IMR-90 (cell line): ENCODE measurements around the gene VPS41. TPM values are rescaled to one million over a fixed set of nuclear protein-coding genes. Genes with fewer than 3 reads are reported as not detected.

Experiments used
- ATAC-seq: fragments of 200-7000 bp; cut with Tn5 transposase; 2 replicates; pipeline ENCODE4 v1.9.1; 2020; ENCODE audit warnings: low read depth, mild to moderate bottlenecking, moderate library complexity
- BruUV-seq: library from RNA; stranded (reverse); fragments of 400-500 nt; replicated peaks from 2 replicates; lab custom pipeline; 2021; lab: Mats Ljungman, UMichigan
- CTCF ChIA-PET: fragments of 300-600 bp; formaldehyde crosslinking; extraction: SDS; loops from one replicate; lab custom pipeline; 2021; ENCODE audit warnings: antibody characterized with exemption; lab: Yijun Ruan, JAX
- POLR2A ChIA-PET: fragments of 300-600 bp; sonication (Branson Sonifier 250); formaldehyde crosslinking; loops from one replicate; lab custom pipeline; 2022; ENCODE audit warnings: antibody characterized with exemption; ENCODE audit not compliant: unreplicated experiment; lab: Charles Lee
- DNase-seq: peaks from one replicate; pipeline ENCODE4 v3.0.0; 2013
- H2AFZ ChIP-seq: replicated peaks from 2 replicates; pipeline ENCODE3; 2013; ENCODE audit warnings: low read length, mild to moderate bottlenecking; ENCODE audit not compliant: poor library complexity
- H2AK5ac ChIP-seq: 2 replicates; pipeline ENCODE4 v1.6.1; 2013; ENCODE audit warnings: low read depth, low read length, inconsistent platforms
- H2AK9ac ChIP-seq: replicated peaks from 2 replicates; pipeline ENCODE3; 2013; ENCODE audit warnings: mild to moderate bottlenecking, low read depth, low read length, moderate library complexity; ENCODE audit not compliant: poor library complexity
- H2BK120ac ChIP-seq: 2 replicates; pipeline ENCODE4 v1.6.1; 2013; ENCODE audit warnings: low read depth, low read length, inconsistent platforms
- H2BK15ac ChIP-seq: 3 replicates; pipeline ENCODE4 v1.6.1; 2013; ENCODE audit warnings: low read depth, low read length, inconsistent platforms
- H2BK20ac ChIP-seq: 2 replicates; pipeline ENCODE4 v1.6.1; 2013; ENCODE audit warnings: low read depth, mild to moderate bottlenecking, inconsistent platforms, low read length, moderate library complexity
- H2BK5ac ChIP-seq: 2 replicates; pipeline ENCODE4 v1.6.1; 2013; ENCODE audit warnings: mild to moderate bottlenecking, low read depth, low read length, inconsistent platforms; ENCODE audit not compliant: poor library complexity, severe bottlenecking
- H3K14ac ChIP-seq: replicated peaks from 2 replicates; pipeline ENCODE4 v1.6.1; 2013; ENCODE audit warnings: low read depth, low read length, inconsistent platforms
- H3K18ac ChIP-seq: 2 replicates; pipeline ENCODE4 v1.6.1; 2013; ENCODE audit warnings: low read depth, low read length, control low read depth
- H3K23ac ChIP-seq: 2 replicates; pipeline ENCODE4 v1.6.1; 2013; ENCODE audit warnings: low read depth, low read length, inconsistent platforms
- H3K27ac ChIP-seq: 2 replicates; pipeline ENCODE4 v1.5.1; 2013; ENCODE audit warnings: mild to moderate bottlenecking, control low read depth, low read length; ENCODE audit not compliant: insufficient read depth
- H3K27me3 ChIP-seq: 2 replicates; pipeline ENCODE4 v1.6.1; 2013; ENCODE audit warnings: low read length; ENCODE audit not compliant: control insufficient read depth, insufficient read depth
- H3K36me3 ChIP-seq: 2 replicates; pipeline ENCODE4 v1.6.1; 2013; ENCODE audit warnings: low read length, mixed read lengths; ENCODE audit not compliant: control insufficient read depth, insufficient read depth
- H3K4ac ChIP-seq: 2 replicates; pipeline ENCODE4 v1.6.1; 2013; ENCODE audit warnings: low read depth, low read length, inconsistent platforms
- H3K4me1 ChIP-seq: 2 replicates; pipeline ENCODE4 v1.6.1; 2013; ENCODE audit warnings: low read length, mixed read lengths; ENCODE audit not compliant: control insufficient read depth, insufficient read depth
- H3K4me2 ChIP-seq: 2 replicates; pipeline ENCODE4 v1.6.1; 2013; ENCODE audit warnings: low read depth, mild to moderate bottlenecking, control low read depth, low read length, moderate library complexity
- H3K4me3 ChIP-seq: 2 replicates; pipeline ENCODE4 v1.5.1; 2013; ENCODE audit warnings: low read depth, mild to moderate bottlenecking, control low read depth, low read length, moderate library complexity; ENCODE audit not compliant: insufficient read depth
- H3K56ac ChIP-seq: 2 replicates; pipeline ENCODE4 v1.6.1; 2013; ENCODE audit warnings: low read length, inconsistent platforms; ENCODE audit not compliant: insufficient read depth; ENCODE audit errors: extremely low read depth
- H3K79me1 ChIP-seq, 2 experiments: 2 replicates each; pipeline ENCODE4 v1.6.1; 2013; ENCODE audit warnings: low read length in 2 of 2, inconsistent platforms in 1 of 2, low read depth in 1 of 2
- H3K9ac ChIP-seq: 2 replicates; pipeline ENCODE4 v1.6.1; 2013; ENCODE audit warnings: low read depth, low read length, control low read depth
- H3K9me1 ChIP-seq: 2 replicates; pipeline ENCODE4 v1.6.1; 2013; ENCODE audit warnings: low read length, inconsistent platforms; ENCODE audit not compliant: insufficient read depth
- H3K9me3 ChIP-seq: 2 replicates; pipeline ENCODE4 v1.6.1; 2013; ENCODE audit warnings: low read length; ENCODE audit not compliant: control insufficient read depth, insufficient read depth
- H4K20me1 ChIP-seq: 2 replicates; pipeline ENCODE4 v1.6.1; 2013; ENCODE audit warnings: low read length, inconsistent platforms; ENCODE audit not compliant: insufficient read depth
- H4K5ac ChIP-seq: 2 replicates; pipeline ENCODE4 v1.6.1; 2013; ENCODE audit warnings: mild to moderate bottlenecking, low read depth, low read length, control low read depth
- H4K8ac ChIP-seq, 2 experiments: 2 replicates each; pipeline ENCODE4 v1.6.1; 2013; ENCODE audit warnings: low read depth in 2 of 2, low read length in 2 of 2, control low read depth in 1 of 2, inconsistent platforms in 1 of 2
- H4K91ac ChIP-seq: 2 replicates; pipeline ENCODE4 v1.6.1; 2013; ENCODE audit warnings: low read depth, low read length, inconsistent platforms; ENCODE audit not compliant: insufficient read depth
- CEBPB ChIP-seq: IDR thresholded peaks from 2 replicates; pipeline ENCODE4 v1.6.1; 2012; ENCODE audit warnings: low read depth, low read length, improper control_type of control experiment
- CHD1 ChIP-seq: IDR thresholded peaks from 2 replicates; pipeline ENCODE4 v1.6.1; 2012; ENCODE audit warnings: low read depth, low read length, improper control_type of control experiment
- ELK1 ChIP-seq: fragments of 150-350 bp; IDR thresholded peaks from 2 replicates; pipeline ENCODE4 v1.6.1; 2016; ENCODE audit warnings: low read depth, mild to moderate bottlenecking, low read length, moderate library complexity, borderline replicate concordance
- FOS ChIP-seq: fragments of 150-350 bp; IDR thresholded peaks from 2 replicates; pipeline ENCODE4 v1.6.1; 2016; ENCODE audit warnings: low read depth, low read length
- NFE2L2 ChIP-seq: fragments of 150-350 bp; IDR thresholded peaks from 2 replicates; pipeline ENCODE4 v1.6.1; 2016; ENCODE audit warnings: low read depth, mild to moderate bottlenecking, low read length
- POLR2A ChIP-seq: IDR thresholded peaks from 2 replicates; pipeline ENCODE4 v1.6.1; 2012; ENCODE audit warnings: mild to moderate bottlenecking, low read depth, low read length
- RCOR1 ChIP-seq: IDR thresholded peaks from 2 replicates; pipeline ENCODE4 v1.6.1; 2012; ENCODE audit warnings: mild to moderate bottlenecking, low read length, improper control_type of control experiment; ENCODE audit not compliant: insufficient replicate concordance
- RFX5 ChIP-seq: IDR thresholded peaks from 2 replicates; pipeline ENCODE4 v1.8.0; 2012; ENCODE audit warnings: low read depth, mild to moderate bottlenecking, low read length, moderate library complexity
- USF2 ChIP-seq: fragments of 150-350 bp; IDR thresholded peaks from 2 replicates; pipeline ENCODE4 v1.6.1; 2017; ENCODE audit warnings: mild to moderate bottlenecking, antibody characterized with exemption, low read length, low read depth
- WGBS, 2 experiments: methylation state at CpG; one replicate each; pipeline versions ENCODE4 v1.1.5 to v1.1.7; 2013; ENCODE audit warnings: missing lambda C conversion rate in 2 of 2; ENCODE audit not compliant: insufficient read length in 1 of 2; ENCODE audit errors: extremely low coverage in 2 of 2; 5-methylcytosine and 5-hydroxymethylcytosine counted together
- dilution Hi-C: fragments of 300-500 bp; cut with HindIII; formaldehyde crosslinking; loops from one replicate; pipeline ENCODE4 v1.14.3; 2018; ENCODE audit warnings: low sequenced_read_pairs; ENCODE audit not compliant: unreplicated experiment
- in situ Hi-C: fragments of 300-500 bp; cut with MboI; formaldehyde crosslinking; loops from 3 replicates; pipeline ENCODE4 v1.14.3; 2019; ENCODE audit warnings: low sequenced_read_pairs, inconsistent platforms, mixed read lengths
- intact Hi-C: fragments of 100-400 bp; cut with micrococcal nuclease; formaldehyde crosslinking; loops from 2 replicates; pipeline ENCODE4 v1.10.0; 2022
- polyA plus RNA-seq, 3 experiments: library from polyadenylated mRNA; depleted of rRNA; stranded (reverse); fragments of >200 nt; gene quantifications; 2 replicates each; pipeline ENCODE4 v1.2.3, GENCODE V29; 2012; ENCODE audit warnings: low replicate concordance in 1 of 3
- total RNA-seq: library from RNA; depleted of rRNA; stranded (reverse); fragments of >200 nt; gene quantifications from 2 replicates; pipeline ENCODE4 v1.2.3, GENCODE V29; 2012

Gene VPS41
- total and polyA plus RNA-seq, 2 of the 4 experiments (the other 2 are of a cell fraction), result 16.0 to 28.0 TPM

- Histone ChIP-seq H4K91ac (no peak overlapping the region), H3K9ac (no peak overlapping the region), H3K23ac (no peak overlapping the region), H2BK120ac (no peak overlapping the region), H4K5ac (no peak overlapping the region), H3K9me3 (no peaks in the 10 kb centered on the region), H3K4ac (no peak overlapping the region), H2BK5ac (no peak overlapping the region), H4K20me1 (no peaks in the 10 kb centered on the region), H3K27me3 (no peaks in the 10 kb centered on the region), H3K18ac (no peak overlapping the region), H3K4me1 (peaks cover 3% of the 10 kb centered on the region; the same call in 1 of the 2 replicates), H3K14ac (no peak overlapping the region), H3K4me3 (no peak overlapping the region), H3K4me2 (no peak overlapping the region), H4K8ac (no peak overlapping the region), H3K56ac (no peak overlapping the region), H3K79me1 (no peaks in the 10 kb centered on the region), H3K9me1 (no peaks in the 10 kb centered on the region; the same call in 1 of the 2 replicates), H2BK20ac (no peak overlapping the region), H2AK9ac (no peak overlapping the region), H2AK5ac (no peak overlapping the region), H2BK15ac (no peak overlapping the region), H2AFZ (no peak overlapping the region), H3K27ac (no peak overlapping the region), H3K36me3 (peaks cover 2% of the 10 kb centered on the region; the same call in 1 of the 2 replicates)
- in situ Hi-C loops (loop anchor here (25.0 kb wide), 1 partner anchor 664 kb away; no protein-coding TSS in a partner anchor), intact Hi-C loops (loop anchor here (5.0 to 10.0 kb wide), 3 partner anchors 109 to 246 kb away; partner anchors contain the start of gene VPS41), dilution Hi-C loops (no loop called here)
- WGBS, 2 experiments, result 80% methylated on average over 1 of the region's 7 CpGs; no CpG with 5 or more reads in 1 of the 2 experiments
- CTCF ChIA-PET, result no interaction called here
- TF ChIP-seq CHD1 (no peak), FOS (no peak), ELK1 (no peak), RCOR1 (no peak), USF2 (no peak), CEBPB (no peak), POLR2A (no peak), RFX5 (no peak), NFE2L2 (no peak)
- POLR2A ChIA-PET, result no interaction called here
- BruUV-seq, result no TSS peak
- ATAC-seq (no peak), DNase-seq (no peak)
Measured at GRCh38 chr7:38798552-38799267, 110.3 kb downstream of the VPS41 start.
